Activated naive CD4-positive, alpha-beta T cell treated with anti-CD3 and anti-CD28 coated beads, Interleukin-2, amount 50 U/mL, for 24 hours (primary cell): ENCODE results near the gene WASHC4.

Experiments
- H3K27ac Mint-ChIP-seq: one replicate; pipeline ENCODE4 v1.8.0; 2021; ENCODE audit warnings: mild to moderate bottlenecking, mixed read lengths
- H3K27me3 Mint-ChIP-seq: one replicate; pipeline ENCODE4 v1.8.0; 2021; ENCODE audit warnings: mixed read lengths
- H3K36me3 Mint-ChIP-seq: one replicate; pipeline ENCODE4 v1.8.0; 2021; ENCODE audit warnings: mixed read lengths
- H3K4me1 Mint-ChIP-seq: one replicate; pipeline ENCODE4 v1.8.0; 2021; ENCODE audit warnings: mixed read lengths
- H3K4me3 Mint-ChIP-seq: one replicate; pipeline ENCODE4 v1.8.0; 2021; ENCODE audit warnings: mild to moderate bottlenecking, mixed read lengths
- H3K9me3 Mint-ChIP-seq: one replicate; pipeline ENCODE4 v1.8.0; 2021; ENCODE audit warnings: mixed read lengths

WASHC4 gene

GRCh38 chr12:105109465-105110212, 2.1 kb downstream of the WASHC4 start:
- Mint-ChIP-seq H3K27ac (peak overlapping the region; percentile 51), H3K9me3 (no peaks in the 10 kb centered on the region), H3K27me3 (peaks cover 9% of the 10 kb centered on the region), H3K36me3 (peaks cover 13% of the 10 kb centered on the region), H3K4me1 (peaks cover 57% of the 10 kb centered on the region), H3K4me3 (peak overlapping the region; percentile 98)

DNA sequence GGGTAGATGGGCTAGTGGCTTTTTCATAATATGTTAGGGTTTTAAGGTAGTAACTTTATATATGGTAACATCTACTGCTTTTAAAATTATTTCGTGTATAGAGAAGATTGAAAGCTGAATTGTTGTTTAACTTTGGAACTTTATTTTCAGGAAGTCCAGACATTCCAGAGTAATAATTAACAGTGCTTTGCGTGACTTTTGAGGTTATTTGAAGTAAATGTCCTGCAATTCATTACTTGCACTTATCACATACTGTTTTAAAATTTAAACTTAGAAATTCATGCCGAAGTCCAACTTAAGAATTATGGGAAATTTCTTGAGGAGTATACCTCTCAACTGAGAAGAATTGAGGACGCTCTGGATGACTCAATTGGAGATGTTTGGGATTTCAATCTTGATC, 3.3 kb downstream of the WASHC4 start:
- no peaks in the 10 kb centered on the region for H3K9me3 Mint-ChIP-seq
- peaks cover 17% of the 10 kb centered on the region for H3K36me3 Mint-ChIP-seq
- H3K27ac Mint-ChIP-seq, result no peak overlapping the region
- peaks cover 60% of the 10 kb centered on the region for H3K4me1 Mint-ChIP-seq
- H3K27me3 Mint-ChIP-seq, result peaks cover 3% of the 10 kb centered on the region
- H3K4me3 Mint-ChIP-seq, result no peak overlapping the region

GRCh38 chr12:105113094-105113493, 5.6 kb downstream of the WASHC4 start:
- peaks cover 20% of the 10 kb centered on the region for H3K36me3 Mint-ChIP-seq
- H3K27me3 Mint-ChIP-seq, result no peaks in the 10 kb centered on the region
- peaks cover 56% of the 10 kb centered on the region for H3K4me1 Mint-ChIP-seq
- no peak overlapping the region for H3K27ac Mint-ChIP-seq
- no peak overlapping the region for H3K4me3 Mint-ChIP-seq
- H3K9me3 Mint-ChIP-seq, result no peaks in the 10 kb centered on the region

GRCh38 chr12:105116969-105117368, 9.4 kb downstream of the WASHC4 start:
- H3K4me3 Mint-ChIP-seq, result no peak overlapping the region
- no peaks in the 10 kb centered on the region for H3K27me3 Mint-ChIP-seq
- H3K27ac Mint-ChIP-seq, result no peak overlapping the region
- H3K36me3 Mint-ChIP-seq, result peaks cover 27% of the 10 kb centered on the region
- no peaks in the 10 kb centered on the region for H3K9me3 Mint-ChIP-seq
- peaks cover 31% of the 10 kb centered on the region for H3K4me1 Mint-ChIP-seq

- peaks cover 16% of the 10 kb centered on the region for H3K36me3 Mint-ChIP-seq
- no peaks in the 10 kb centered on the region for H3K9me3 Mint-ChIP-seq
- peaks cover 8% of the 10 kb centered on the region for H3K4me1 Mint-ChIP-seq
- no peaks in the 10 kb centered on the region for H3K27me3 Mint-ChIP-seq
- H3K27ac Mint-ChIP-seq, result no peak overlapping the region
- H3K4me3 Mint-ChIP-seq, result no peak overlapping the region
Measured at GRCh38 chr12:105120551-105120950, 13.0 kb downstream of the WASHC4 start.

GRCh38 chr12:105138248-105138647, 30.7 kb downstream of the WASHC4 start:
- peaks cover 36% of the 10 kb centered on the region for H3K4me1 Mint-ChIP-seq
- no peaks in the 10 kb centered on the region for H3K9me3 Mint-ChIP-seq
- H3K27me3 Mint-ChIP-seq, result no peaks in the 10 kb centered on the region
- H3K36me3 Mint-ChIP-seq, result peaks cover 23% of the 10 kb centered on the region
- no peak overlapping the region for H3K4me3 Mint-ChIP-seq
- H3K27ac Mint-ChIP-seq, result no peak overlapping the region

DNA sequence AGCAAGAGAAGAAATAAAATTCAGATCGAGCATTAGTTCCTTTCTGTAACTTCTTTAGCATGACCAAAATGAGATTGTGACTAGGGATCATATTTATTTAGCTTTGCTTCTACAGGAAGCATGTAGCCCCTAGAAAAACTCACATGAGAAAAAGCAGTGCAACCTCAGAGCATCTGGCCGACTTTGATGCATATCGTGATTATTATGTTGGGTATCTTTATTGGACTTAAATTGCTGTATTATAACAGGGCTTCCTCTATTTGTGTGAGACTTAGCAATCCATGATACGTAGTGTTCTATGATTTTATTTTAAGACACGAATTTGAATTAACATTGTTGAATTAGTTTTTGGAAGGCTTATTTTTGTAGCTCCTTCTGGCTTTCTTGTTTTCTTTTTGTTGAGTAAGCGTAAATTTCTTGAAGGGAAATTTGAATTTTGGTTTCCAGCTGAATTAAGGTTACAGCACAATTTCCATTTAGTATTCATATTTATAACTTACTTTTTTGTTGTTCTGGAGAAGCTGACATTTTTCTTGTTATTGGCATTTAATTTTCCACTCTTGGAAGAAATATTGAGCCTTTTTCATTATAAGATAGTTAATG, 33.9 kb downstream of the WASHC4 start:
- H3K4me1 Mint-ChIP-seq, result peaks cover 9% of the 10 kb centered on the region
- H3K9me3 Mint-ChIP-seq, result no peaks in the 10 kb centered on the region
- H3K4me3 Mint-ChIP-seq, result no peak overlapping the region
- no peak overlapping the region for H3K27ac Mint-ChIP-seq
- H3K27me3 Mint-ChIP-seq, result no peaks in the 10 kb centered on the region
- H3K36me3 Mint-ChIP-seq, result peaks cover 18% of the 10 kb centered on the region

GRCh38 chr12:105142259-105142658, 34.7 kb downstream of the WASHC4 start:
- Mint-ChIP-seq H3K4me1 (peaks cover 2% of the 10 kb centered on the region), H3K27ac (no peak overlapping the region), H3K9me3 (no peaks in the 10 kb centered on the region), H3K27me3 (no peaks in the 10 kb centered on the region), H3K36me3 (peaks cover 18% of the 10 kb centered on the region), H3K4me3 (no peak overlapping the region)

DNA sequence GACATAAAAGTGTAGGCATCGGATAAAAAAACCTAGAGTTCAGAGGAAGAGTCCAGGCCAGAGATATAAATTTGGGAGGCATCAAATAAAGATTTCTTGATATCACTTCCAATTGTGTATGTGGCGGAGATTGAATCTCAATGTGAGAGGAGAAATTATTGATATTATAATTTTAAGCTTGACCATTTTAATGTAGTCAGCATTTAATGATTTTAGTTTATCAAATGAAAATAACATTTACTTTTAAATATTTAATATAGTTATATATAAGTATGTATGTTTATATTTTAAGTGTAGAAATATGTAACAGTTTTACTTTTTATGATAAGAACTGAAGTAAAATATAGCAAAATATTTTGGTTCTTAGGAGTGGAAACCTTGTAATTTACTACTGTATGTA, 48.7 kb downstream of the WASHC4 start:
- H3K27ac Mint-ChIP-seq, result no peak overlapping the region
- H3K36me3 Mint-ChIP-seq, result peaks cover 19% of the 10 kb centered on the region

DNA sequence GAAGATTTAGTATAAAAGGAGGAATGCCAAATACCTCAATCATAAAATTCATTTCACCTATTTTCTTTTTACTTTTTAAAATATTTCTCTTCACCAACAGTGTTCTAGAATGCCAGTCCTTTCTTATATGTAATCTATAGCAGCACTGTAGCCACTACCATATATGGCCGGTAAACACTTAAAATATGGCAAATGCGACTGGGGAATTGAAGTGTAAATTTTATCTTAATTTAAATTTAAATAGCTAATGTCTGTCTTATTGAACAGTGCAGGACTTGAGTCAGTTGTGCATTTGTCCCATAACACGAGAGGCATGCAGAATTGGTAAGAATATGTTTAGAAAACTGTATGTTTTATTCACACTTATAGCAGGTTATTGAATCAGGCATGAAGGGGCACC, 50.1 kb downstream of the WASHC4 start:
- H3K27me3 Mint-ChIP-seq, result no peaks in the 10 kb centered on the region
- no peak overlapping the region for H3K4me3 Mint-ChIP-seq
- no peak overlapping the region for H3K27ac Mint-ChIP-seq
- H3K36me3 Mint-ChIP-seq, result peaks cover 19% of the 10 kb centered on the region
- H3K4me1 Mint-ChIP-seq, result peaks cover 8% of the 10 kb centered on the region
- no peaks in the 10 kb centered on the region for H3K9me3 Mint-ChIP-seq

More for the DNA sequence above, 48.7 kb downstream of the WASHC4 start:
- no peaks in the 10 kb centered on the region for H3K9me3 Mint-ChIP-seq
- H3K27me3 Mint-ChIP-seq, result no peaks in the 10 kb centered on the region
- H3K4me3 Mint-ChIP-seq, result no peak overlapping the region
- H3K4me1 Mint-ChIP-seq, result peaks cover 8% of the 10 kb centered on the region

DNA sequence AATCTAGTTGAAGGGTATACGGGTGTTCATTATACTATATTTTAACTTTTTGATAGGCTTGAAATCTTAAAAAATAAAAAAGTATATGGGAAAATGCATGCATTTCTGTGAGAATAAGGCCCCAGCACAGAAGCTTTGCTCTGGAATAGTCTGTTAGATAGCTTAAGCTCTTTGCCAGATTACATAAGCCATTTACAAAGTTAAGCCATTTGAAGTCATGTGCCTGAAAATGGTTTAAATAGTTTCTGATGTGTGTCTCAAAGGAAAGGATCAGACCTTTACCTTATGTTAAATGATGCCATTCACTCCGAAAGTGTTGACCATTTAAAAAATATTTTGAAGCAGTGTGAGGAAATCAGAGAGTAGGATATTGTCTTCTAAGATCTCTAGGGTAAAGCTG, 51.3 kb downstream of the WASHC4 start:
- peak overlapping the region; percentile 68 for H3K27ac Mint-ChIP-seq

DNA sequence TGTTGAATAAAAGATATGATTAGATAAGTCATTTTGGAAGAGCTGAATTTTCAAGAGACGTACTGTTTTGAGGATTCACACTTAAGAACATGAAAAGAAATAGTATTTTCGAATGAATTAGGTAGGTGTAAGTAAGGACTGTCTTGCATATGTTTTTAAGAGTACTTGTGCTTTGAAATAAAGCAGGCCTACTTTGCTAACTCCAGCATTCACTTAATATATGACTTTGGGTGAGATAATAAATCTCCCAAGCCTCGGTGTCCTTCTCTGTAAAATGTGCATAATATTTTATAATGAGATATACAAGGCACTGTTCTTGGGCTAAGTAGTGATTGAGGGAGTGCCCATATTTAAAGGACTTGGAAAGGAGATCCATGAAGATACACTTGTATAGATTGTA, 54.6 kb downstream of the WASHC4 start:
- H3K27me3 Mint-ChIP-seq, result no peaks in the 10 kb centered on the region
- H3K4me1 Mint-ChIP-seq, result peaks cover 8% of the 10 kb centered on the region
- H3K36me3 Mint-ChIP-seq, result peaks cover 11% of the 10 kb centered on the region
- no peak overlapping the region for H3K4me3 Mint-ChIP-seq
- H3K27ac Mint-ChIP-seq, result no peak overlapping the region
- no peaks in the 10 kb centered on the region for H3K9me3 Mint-ChIP-seq

More for the DNA sequence above, 51.3 kb downstream of the WASHC4 start:
- Mint-ChIP-seq H3K9me3 (no peaks in the 10 kb centered on the region), H3K4me1 (peaks cover 8% of the 10 kb centered on the region), H3K4me3 (no peak overlapping the region), H3K36me3 (peaks cover 21% of the 10 kb centered on the region), H3K27me3 (no peaks in the 10 kb centered on the region)

GRCh38 chr12:105164068-105164467, 56.5 kb downstream of the WASHC4 start:
- Mint-ChIP-seq H3K27me3 (no peaks in the 10 kb centered on the region), H3K9me3 (no peaks in the 10 kb centered on the region), H3K36me3 (peaks cover 9% of the 10 kb centered on the region), H3K4me1 (peaks cover 5% of the 10 kb centered on the region), H3K27ac (no peak overlapping the region), H3K4me3 (no peak overlapping the region)

- H3K4me1 Mint-ChIP-seq, result no peaks in the 10 kb centered on the region
- no peaks in the 10 kb centered on the region for H3K27me3 Mint-ChIP-seq
- no peak overlapping the region for H3K4me3 Mint-ChIP-seq
- peaks cover 5% of the 10 kb centered on the region for H3K36me3 Mint-ChIP-seq
- H3K27ac Mint-ChIP-seq, result peak overlapping the region; percentile 46
- H3K9me3 Mint-ChIP-seq, result no peaks in the 10 kb centered on the region
Measured at GRCh38 chr12:105166736-105167135, 59.2 kb downstream of the WASHC4 start.

DNA sequence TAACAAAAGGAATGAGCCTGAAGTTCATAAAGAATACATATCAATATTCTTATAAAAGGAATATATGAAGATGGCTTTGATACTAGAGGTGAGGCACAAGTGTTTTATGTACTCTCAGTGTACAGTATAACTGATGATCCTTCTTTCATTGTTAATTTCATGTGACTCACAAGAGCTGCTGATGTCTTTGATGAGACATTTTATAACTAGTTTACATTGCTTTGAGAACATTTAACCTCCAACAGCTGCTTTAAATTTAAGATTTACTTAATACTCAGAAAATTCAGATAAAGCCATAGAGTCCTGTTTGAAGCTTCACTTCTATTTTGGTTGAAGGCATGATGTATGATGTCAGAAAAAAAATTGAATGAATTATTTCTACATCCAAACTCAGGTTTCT, 59.8 kb downstream of the WASHC4 start:
- Mint-ChIP-seq H3K4me3 (no peak overlapping the region), H3K9me3 (no peaks in the 10 kb centered on the region), H3K27me3 (no peaks in the 10 kb centered on the region), H3K4me1 (peaks cover 3% of the 10 kb centered on the region), H3K36me3 (peaks cover 5% of the 10 kb centered on the region), H3K27ac (no peak overlapping the region)

- H3K36me3 Mint-ChIP-seq, result peaks cover 6% of the 10 kb centered on the region
- H3K4me3 Mint-ChIP-seq, result no peak overlapping the region
- peaks cover 5% of the 10 kb centered on the region for H3K4me1 Mint-ChIP-seq
- no peak overlapping the region for H3K27ac Mint-ChIP-seq
- no peaks in the 10 kb centered on the region for H3K9me3 Mint-ChIP-seq
- no peaks in the 10 kb centered on the region for H3K27me3 Mint-ChIP-seq
Measured at GRCh38 chr12:105168006-105168405, 60.5 kb downstream of the WASHC4 start.
